ENCODE measurements around the gene CUL1.

Gene CUL1

GRCh38 chr7:148802101-148802493 is 103.4 kb downstream of the CUL1 start:
- no peak for TF ChIP-seq NFIC (IDR thresholded peaks at IDR 0.05)
- TF ChIP-seq EP300 (IDR thresholded peaks at IDR 0.05; ENCODE audit: borderline replicate concordance), result no peak
- no peak for TF ChIP-seq CEBPB (IDR thresholded peaks at IDR 0.05)
- no peak for TF ChIP-seq EGR1 (IDR thresholded peaks at IDR 0.05)
- TF ChIP-seq TEAD4 (IDR thresholded peaks at IDR 0.05), result no peak
- no peak for TF ChIP-seq TAF1 (IDR thresholded peaks at IDR 0.05; ENCODE audit: low read depth)
- no peak for TF ChIP-seq CREB1 (IDR thresholded peaks at IDR 0.05; ENCODE audit: low read depth)
- no peak for TF ChIP-seq ZBTB7A (IDR thresholded peaks at IDR 0.05; ENCODE audit: low read depth)
- TF ChIP-seq RAD21 (IDR thresholded peaks at IDR 0.05; ENCODE audit: low read depth), result no peak
- no peak for TF ChIP-seq USF1 (IDR thresholded peaks at IDR 0.05)
- no peak for TF ChIP-seq TCF12 (IDR thresholded peaks at IDR 0.05; ENCODE audit: low read depth)
- TF ChIP-seq MAX (IDR thresholded peaks at IDR 0.05), result no peak

- no peak for TF ChIP-seq USF1 (IDR thresholded peaks at IDR 0.05)
- TF ChIP-seq CEBPB (IDR thresholded peaks at IDR 0.05), result no peak
- no peak for TF ChIP-seq CREB1 (IDR thresholded peaks at IDR 0.05; ENCODE audit: low read depth)
- no peak for TF ChIP-seq REST (IDR thresholded peaks at IDR 0.05; ENCODE audit: low read depth)
- no peak for TF ChIP-seq NFIC (IDR thresholded peaks at IDR 0.05)
These were observed 104.4 kb downstream of the CUL1 start for GRCh38 chr7:148803094-148803493.

- no peak for TF ChIP-seq ZBTB7A (IDR thresholded peaks at IDR 0.05; ENCODE audit: low read depth)
- no peak for TF ChIP-seq CEBPB (IDR thresholded peaks at IDR 0.05)
- no peak for TF ChIP-seq EGR1 (IDR thresholded peaks at IDR 0.05)
- TF ChIP-seq USF1 (IDR thresholded peaks at IDR 0.05), result no peak
- TF ChIP-seq CREB1 (IDR thresholded peaks at IDR 0.05; ENCODE audit: low read depth), result no peak
- no peak for TF ChIP-seq EP300 (IDR thresholded peaks at IDR 0.05; ENCODE audit: borderline replicate concordance)
- TF ChIP-seq FOXM1 (IDR thresholded peaks at IDR 0.05; ENCODE audit: borderline replicate concordance, low read depth), result no peak
- TF ChIP-seq YY1 (IDR thresholded peaks at IDR 0.05; ENCODE audit: low read depth), result no peak
- no peak for TF ChIP-seq TEAD4 (IDR thresholded peaks at IDR 0.05)
- TF ChIP-seq TAF1 (IDR thresholded peaks at IDR 0.05; ENCODE audit: low read depth), result no peak
- TF ChIP-seq RAD21 (IDR thresholded peaks at IDR 0.05; ENCODE audit: low read depth), result no peak
- no peak for TF ChIP-seq TCF12 (IDR thresholded peaks at IDR 0.05; ENCODE audit: low read depth)
- TF ChIP-seq NFIC (IDR thresholded peaks at IDR 0.05), result no peak
- TF ChIP-seq REST (IDR thresholded peaks at IDR 0.05; ENCODE audit: low read depth), result no peak
- no peak for TF ChIP-seq MAX (IDR thresholded peaks at IDR 0.05)
These were observed 105.9 kb downstream of the CUL1 start for GRCh38 chr7:148804343-148805235.

GRCh38 chr7:148806187-148806586 is 107.5 kb downstream of the CUL1 start:
- TF ChIP-seq REST (IDR thresholded peaks at IDR 0.05; ENCODE audit: low read depth) (no peak), RAD21 (IDR thresholded peaks at IDR 0.05; ENCODE audit: low read depth) (no peak), ZBTB7A (IDR thresholded peaks at IDR 0.05; ENCODE audit: low read depth) (no peak), TEAD4 (IDR thresholded peaks at IDR 0.05) (no peak), FOXM1 (IDR thresholded peaks at IDR 0.05; ENCODE audit: borderline replicate concordance, low read depth) (no peak), TAF1 (IDR thresholded peaks at IDR 0.05; ENCODE audit: low read depth) (no peak), USF1 (IDR thresholded peaks at IDR 0.05) (no peak), YY1 (IDR thresholded peaks at IDR 0.05; ENCODE audit: low read depth) (no peak), MAX (IDR thresholded peaks at IDR 0.05) (no peak), CREB1 (IDR thresholded peaks at IDR 0.05; ENCODE audit: low read depth) (no peak), TCF12 (IDR thresholded peaks at IDR 0.05; ENCODE audit: low read depth) (no peak), CEBPB (IDR thresholded peaks at IDR 0.05) (no peak), EP300 (IDR thresholded peaks at IDR 0.05; ENCODE audit: borderline replicate concordance) (no peak), NFIC (IDR thresholded peaks at IDR 0.05) (no peak), EGR1 (IDR thresholded peaks at IDR 0.05) (no peak)
